ENCODE results near the gene S100PBP. TPM values are rescaled to one million over a fixed set of nuclear protein-coding genes. Genes with fewer than 3 reads are reported as not detected.

The S100PBP gene
- total and polyA plus RNA-seq, 10 of the 15 experiments (the other 5 are each of a cell fraction or from before 2014, with no cell fraction given): 17.0 to 98.3 (median 40.6) TPM

DNA sequence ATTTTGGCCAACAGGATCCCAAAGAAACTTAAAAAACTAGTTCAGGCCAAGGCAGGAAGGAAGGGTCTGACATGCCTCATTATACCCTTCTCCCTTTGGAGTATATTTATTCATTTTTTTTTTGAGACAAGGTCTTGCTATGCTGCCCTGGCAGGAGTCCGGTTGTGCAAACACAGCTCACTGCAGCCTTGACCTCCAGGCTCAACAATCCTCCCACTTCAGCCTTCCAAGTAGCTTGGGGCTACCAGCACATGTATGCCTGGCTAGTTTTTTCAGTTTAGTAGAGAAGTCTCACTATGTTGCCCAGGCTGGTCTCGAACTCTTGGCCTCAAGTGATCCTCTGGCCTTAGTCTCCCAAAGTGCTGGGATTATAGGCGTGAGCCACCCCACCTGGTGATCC, 5.5 kb upstream of the S100PBP start (continued):
- TF ChIP-seq, protein P1, sequence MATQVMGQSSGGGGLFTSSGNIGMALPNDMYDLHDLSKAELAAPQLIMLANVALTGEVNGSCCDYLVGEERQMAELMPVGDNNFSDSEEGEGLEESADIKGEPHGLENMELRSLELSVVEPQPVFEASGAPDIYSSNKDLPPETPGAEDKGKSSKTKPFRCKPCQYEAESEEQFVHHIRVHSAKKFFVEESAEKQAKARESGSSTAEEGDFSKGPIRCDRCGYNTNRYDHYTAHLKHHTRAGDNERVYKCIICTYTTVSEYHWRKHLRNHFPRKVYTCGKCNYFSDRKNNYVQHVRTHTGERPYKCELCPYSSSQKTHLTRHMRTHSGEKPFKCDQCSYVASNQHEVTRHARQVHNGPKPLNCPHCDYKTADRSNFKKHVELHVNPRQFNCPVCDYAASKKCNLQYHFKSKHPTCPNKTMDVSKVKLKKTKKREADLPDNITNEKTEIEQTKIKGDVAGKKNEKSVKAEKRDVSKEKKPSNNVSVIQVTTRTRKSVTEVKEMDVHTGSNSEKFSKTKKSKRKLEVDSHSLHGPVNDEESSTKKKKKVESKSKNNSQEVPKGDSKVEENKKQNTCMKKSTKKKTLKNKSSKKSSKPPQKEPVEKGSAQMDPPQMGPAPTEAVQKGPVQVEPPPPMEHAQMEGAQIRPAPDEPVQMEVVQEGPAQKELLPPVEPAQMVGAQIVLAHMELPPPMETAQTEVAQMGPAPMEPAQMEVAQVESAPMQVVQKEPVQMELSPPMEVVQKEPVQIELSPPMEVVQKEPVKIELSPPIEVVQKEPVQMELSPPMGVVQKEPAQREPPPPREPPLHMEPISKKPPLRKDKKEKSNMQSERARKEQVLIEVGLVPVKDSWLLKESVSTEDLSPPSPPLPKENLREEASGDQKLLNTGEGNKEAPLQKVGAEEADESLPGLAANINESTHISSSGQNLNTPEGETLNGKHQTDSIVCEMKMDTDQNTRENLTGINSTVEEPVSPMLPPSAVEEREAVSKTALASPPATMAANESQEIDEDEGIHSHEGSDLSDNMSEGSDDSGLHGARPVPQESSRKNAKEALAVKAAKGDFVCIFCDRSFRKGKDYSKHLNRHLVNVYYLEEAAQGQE (IDR thresholded peaks at IDR 0.05; ENCODE audit: low read depth, low read length): no peak
- TF ChIP-seq ZNF274 (IDR thresholded peaks at IDR 0.05; ENCODE audit: insufficient read depth, insufficient read length): no peak
- TF ChIP-seq, protein P2, sequence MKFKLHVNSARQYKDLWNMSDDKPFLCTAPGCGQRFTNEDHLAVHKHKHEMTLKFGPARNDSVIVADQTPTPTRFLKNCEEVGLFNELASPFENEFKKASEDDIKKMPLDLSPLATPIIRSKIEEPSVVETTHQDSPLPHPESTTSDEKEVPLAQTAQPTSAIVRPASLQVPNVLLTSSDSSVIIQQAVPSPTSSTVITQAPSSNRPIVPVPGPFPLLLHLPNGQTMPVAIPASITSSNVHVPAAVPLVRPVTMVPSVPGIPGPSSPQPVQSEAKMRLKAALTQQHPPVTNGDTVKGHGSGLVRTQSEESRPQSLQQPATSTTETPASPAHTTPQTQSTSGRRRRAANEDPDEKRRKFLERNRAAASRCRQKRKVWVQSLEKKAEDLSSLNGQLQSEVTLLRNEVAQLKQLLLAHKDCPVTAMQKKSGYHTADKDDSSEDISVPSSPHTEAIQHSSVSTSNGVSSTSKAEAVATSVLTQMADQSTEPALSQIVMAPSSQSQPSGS (IDR thresholded peaks at IDR 0.05; ENCODE audit: low read length): no peak
- no peak for TF ChIP-seq TCF7 (IDR thresholded peaks at IDR 0.05; ENCODE audit: borderline replicate concordance)

DNA sequence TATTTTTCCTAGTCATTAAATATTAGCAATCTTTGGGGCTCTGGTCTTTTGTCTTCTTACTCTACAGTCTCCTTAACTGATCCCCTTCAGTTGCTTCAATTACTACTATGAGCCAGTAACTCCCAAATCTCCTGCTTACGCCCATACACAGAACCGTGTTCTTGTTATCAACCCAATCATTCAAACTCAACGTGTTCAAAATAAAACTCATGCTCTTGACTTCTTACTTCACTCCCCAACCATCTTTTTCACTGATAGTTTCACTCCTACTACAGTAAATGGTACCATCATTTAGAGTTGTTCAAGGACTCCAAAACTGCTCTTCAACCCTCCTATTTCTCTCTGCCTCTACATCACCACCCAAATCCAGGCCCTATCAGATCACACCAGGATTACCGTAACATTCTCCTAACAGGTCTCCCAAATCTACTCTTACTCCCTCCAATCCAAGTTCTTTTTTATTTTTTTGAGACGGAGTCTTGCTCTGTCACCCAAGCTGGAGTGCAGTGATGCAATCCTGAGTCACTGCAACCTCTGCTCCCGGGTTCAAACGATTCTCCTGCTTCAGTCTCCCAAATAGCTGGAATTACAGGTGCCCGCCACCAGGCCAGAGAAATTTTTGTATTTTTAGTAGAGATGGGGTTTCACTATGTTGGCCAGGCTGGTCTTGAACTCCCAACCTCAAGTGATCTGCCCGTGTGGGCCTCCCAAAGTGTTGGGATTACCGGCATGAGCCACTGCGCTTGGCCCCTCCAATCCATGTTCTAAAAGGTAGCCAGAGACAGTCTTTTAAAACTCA, 3.3 kb upstream of the S100PBP start:
- no peaks in the 10 kb centered on the region for H3K27me3 ChIP-seq (replicated peaks in 1 of 2; ENCODE audit: control insufficient read depth in 2 of 2, insufficient read depth in 2 of 2, low read length in 1 of 2)
- H3K36me3 ChIP-seq (ENCODE audit: control insufficient read depth in 2 of 2, insufficient read depth in 2 of 2, low read length in 1 of 2): peaks cover 7 to 12% of the 10 kb centered on the region in 2 experiments; a peak in 3 of 4 replicates
- no TSS peak for BruUV-seq (replicated peaks)
- no peaks in the 10 kb centered on the region; the same call in 2 of the 3 replicates for H3K9me3 ChIP-seq (replicated peaks; ENCODE audit: control insufficient read depth, insufficient read depth, low read length)
- no peak overlapping the region for H3K27ac ChIP-seq (ENCODE audit: control insufficient read depth, insufficient read depth)
- ChIA-PET CTCF (interaction anchor here (1.3 kb wide), 2 partner anchors 57 to 61 kb away, joined by 4 to 5 read pairs; no protein-coding TSS in a partner anchor), POLR2A (interaction anchor here (1.3 kb wide), 1 partner anchor 61 kb away, joined by 5 read pairs; no protein-coding TSS in a partner anchor), SMC1A (ENCODE audit: uncharacterized antibody, unreplicated experiment) (interaction anchor here (1.0 to 1.2 kb wide), 2 partner anchors 9 to 21 kb away, joined by 3 read pairs; no protein-coding TSS in a partner anchor), RAD21 (ENCODE audit: unreplicated experiment) (interaction anchor here (1.5 kb wide), 1 partner anchor 9 kb away, joined by 4 read pairs; no protein-coding TSS in a partner anchor)
- FAIRE-seq: no peak
- peaks cover 9% of the 10 kb centered on the region; the same call in 1 of the 2 replicates for H3K4me1 ChIP-seq (ENCODE audit: control insufficient read depth, insufficient read depth, low read length)
- DNase-seq (ENCODE audit: low read depth, low spot score): no peak
- in situ Hi-C loops (cut with MboI) (no loop called here), intact Hi-C loops (cut with micrococcal nuclease; ENCODE audit: unreplicated experiment) (no loop called here)
- peaks cover 86% of the 10 kb centered on the region for H3K79me2 ChIP-seq (ENCODE audit: control insufficient read depth, insufficient read depth, low read length)
- ATAC-seq: no peak
- WGBS (ENCODE audit: insufficient coverage, insufficient replicate concordance, low lambda C conversion rate, missing lambda C conversion rate): 98% methylated on average over 11 of the region's 11 CpGs
- H2AFZ ChIP-seq (ENCODE audit: control insufficient read depth, low read depth, low read length): no peak overlapping the region
- H3K4me3 ChIP-seq: peak overlapping the region; percentile 90
- H4K20me1 ChIP-seq (ENCODE audit: control insufficient read depth, insufficient read depth): peaks cover 4% of the 10 kb centered on the region
- peak overlapping the region; percentile 49 for H3K4me2 ChIP-seq (ENCODE audit: control insufficient read depth, insufficient read depth)
- H3K9ac ChIP-seq (ENCODE audit: control insufficient read depth, insufficient read depth, low read length): no peak overlapping the region
- TF ChIP-seq ZNF384 (IDR thresholded peaks at IDR 0.05; ENCODE audit: borderline replicate concordance, low read depth, low read length): no peak
- TF ChIP-seq EED (IDR thresholded peaks at IDR 0.05; ENCODE audit: low read depth): no peak
- TF ChIP-seq PKNOX1 (IDR thresholded peaks at IDR 0.05): no peak
- TF ChIP-seq TCF12 (IDR thresholded peaks at IDR 0.05; ENCODE audit: low read depth, low read length): no peak
- TF ChIP-seq SMARCA5 (IDR thresholded peaks at IDR 0.05): no peak
- TF ChIP-seq, protein P3, sequence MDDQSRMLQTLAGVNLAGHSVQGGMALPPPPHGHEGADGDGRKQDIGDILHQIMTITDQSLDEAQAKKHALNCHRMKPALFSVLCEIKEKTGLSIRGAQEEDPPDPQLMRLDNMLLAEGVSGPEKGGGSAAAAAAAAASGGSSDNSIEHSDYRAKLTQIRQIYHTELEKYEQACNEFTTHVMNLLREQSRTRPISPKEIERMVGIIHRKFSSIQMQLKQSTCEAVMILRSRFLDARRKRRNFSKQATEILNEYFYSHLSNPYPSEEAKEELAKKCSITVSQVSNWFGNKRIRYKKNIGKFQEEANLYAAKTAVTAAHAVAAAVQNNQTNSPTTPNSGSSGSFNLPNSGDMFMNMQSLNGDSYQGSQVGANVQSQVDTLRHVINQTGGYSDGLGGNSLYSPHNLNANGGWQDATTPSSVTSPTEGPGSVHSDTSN (IDR thresholded peaks at IDR 0.05; ENCODE audit: insufficient replicate concordance, low read depth, low read length): no peak
- TF ChIP-seq, protein P4, sequence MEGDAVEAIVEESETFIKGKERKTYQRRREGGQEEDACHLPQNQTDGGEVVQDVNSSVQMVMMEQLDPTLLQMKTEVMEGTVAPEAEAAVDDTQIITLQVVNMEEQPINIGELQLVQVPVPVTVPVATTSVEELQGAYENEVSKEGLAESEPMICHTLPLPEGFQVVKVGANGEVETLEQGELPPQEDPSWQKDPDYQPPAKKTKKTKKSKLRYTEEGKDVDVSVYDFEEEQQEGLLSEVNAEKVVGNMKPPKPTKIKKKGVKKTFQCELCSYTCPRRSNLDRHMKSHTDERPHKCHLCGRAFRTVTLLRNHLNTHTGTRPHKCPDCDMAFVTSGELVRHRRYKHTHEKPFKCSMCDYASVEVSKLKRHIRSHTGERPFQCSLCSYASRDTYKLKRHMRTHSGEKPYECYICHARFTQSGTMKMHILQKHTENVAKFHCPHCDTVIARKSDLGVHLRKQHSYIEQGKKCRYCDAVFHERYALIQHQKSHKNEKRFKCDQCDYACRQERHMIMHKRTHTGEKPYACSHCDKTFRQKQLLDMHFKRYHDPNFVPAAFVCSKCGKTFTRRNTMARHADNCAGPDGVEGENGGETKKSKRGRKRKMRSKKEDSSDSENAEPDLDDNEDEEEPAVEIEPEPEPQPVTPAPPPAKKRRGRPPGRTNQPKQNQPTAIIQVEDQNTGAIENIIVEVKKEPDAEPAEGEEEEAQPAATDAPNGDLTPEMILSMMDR (IDR thresholded peaks at IDR 0.05 in 2 of 3, conservative IDR thresholded peaks at IDR 0.05 in 1 of 3; ENCODE audit: control insufficient read depth in 2 of 3, extremely low read depth in 1 of 3, insufficient read depth in 1 of 3, low read depth in 3 of 3, low read length in 3 of 3): no peak

Measured in GM12878 (cell line).